HepG2 (cell line): ENCODE measurements around the gene DDAH2. TPM values are rescaled to one million over a fixed set of nuclear protein-coding genes. Genes with fewer than 3 reads are reported as not detected.
A peak's percentile ranks its signal among the peaks of the same experiment; 100 is the strongest.

Source experiments
- CBX1 ChIP-seq: IDR thresholded peaks from one replicate; pipeline ENCODE4 v1.6.1; 2016; ENCODE audit warnings: antibody characterized with exemption, low read depth
- GATAD1 ChIP-seq: IDR thresholded peaks from 2 replicates; pipeline ENCODE4 v1.6.1; 2016; ENCODE audit warnings: missing genetic modification reagents, missing compliant biosample characterization
- GTF3A ChIP-seq: sonication (generic); formaldehyde crosslinking; conservative IDR thresholded peaks from 2 replicates; pipeline ENCODE4 v1.4.0; 2020; ENCODE audit warnings: mild to moderate bottlenecking, missing genetic modification reagents
- HNRNPUL1 ChIP-seq: fragments of 200-400 bp; formaldehyde crosslinking; IDR thresholded peaks from 2 replicates; pipeline ENCODE4 v1.6.1; 2017; ENCODE audit warnings: low read depth, mild to moderate bottlenecking, low read length, moderate library complexity
- IRF1 ChIP-seq: sonication (generic); formaldehyde crosslinking; IDR thresholded peaks from 2 replicates; pipeline ENCODE4 v1.4.0; 2020; ENCODE audit warnings: low read depth, mild to moderate bottlenecking, missing genetic modification reagents
- MAFF ChIP-seq: IDR thresholded peaks from 2 replicates; pipeline ENCODE4 v1.6.1; 2011; ENCODE audit warnings: low read depth, low read length, improper control_type of control experiment
- MTA3 ChIP-seq: sonication (generic); formaldehyde crosslinking; IDR thresholded peaks from 2 replicates; pipeline ENCODE4 v1.4.0; 2020; ENCODE audit warnings: missing genetic modification reagents
- NCOR1 ChIP-seq: fragments of 200-600 bp; sonication (generic); IDR thresholded peaks from 2 replicates; pipeline ENCODE4 v1.7.0; 2017; ENCODE audit warnings: antibody characterized with exemption, low read length, borderline replicate concordance
- POGZ ChIP-seq: sonication (generic); formaldehyde crosslinking; IDR thresholded peaks from 2 replicates; pipeline ENCODE4 v1.4.0; 2020; ENCODE audit warnings: mild to moderate bottlenecking, missing genetic modification reagents
- RAD21 ChIP-seq: fragments of 450-650 bp; formaldehyde crosslinking; IDR thresholded peaks from 2 replicates; pipeline ENCODE4 v1.5.0; 2020; ENCODE audit warnings: mild to moderate bottlenecking
- UBTF ChIP-seq: sonication (generic); formaldehyde crosslinking; IDR thresholded peaks from 2 replicates; pipeline ENCODE4 v1.4.0; 2020; ENCODE audit warnings: mild to moderate bottlenecking, missing genetic modification reagents
- ZBTB4 ChIP-seq: sonication (generic); formaldehyde crosslinking; IDR thresholded peaks from 2 replicates; pipeline ENCODE4 v1.4.0; 2020; ENCODE audit warnings: missing genetic modification reagents, mild to moderate bottlenecking, borderline replicate concordance
- ZMYM4 ChIP-seq: sonication (generic); formaldehyde crosslinking; IDR thresholded peaks from 2 replicates; pipeline ENCODE4 v1.8.1; 2023; ENCODE audit warnings: mild to moderate bottlenecking, missing genetic modification reagents
- ZNF121 ChIP-seq: sonication (generic); formaldehyde crosslinking; IDR thresholded peaks from 2 replicates; pipeline ENCODE4 v1.5.0; 2020; ENCODE audit warnings: mild to moderate bottlenecking, missing genetic modification reagents
- ZNF180 ChIP-seq: sonication (generic); formaldehyde crosslinking; IDR thresholded peaks from 2 replicates; pipeline ENCODE4 v1.4.0; 2020; ENCODE audit warnings: low read depth, missing genetic modification reagents, borderline replicate concordance
- ZNF234 ChIP-seq: sonication (generic); formaldehyde crosslinking; conservative IDR thresholded peaks from 2 replicates; pipeline ENCODE4 v1.5.1; 2020; ENCODE audit warnings: mild to moderate bottlenecking, missing genetic modification reagents
- ZNF263 ChIP-seq: sonication (generic); formaldehyde crosslinking; IDR thresholded peaks from 2 replicates; pipeline ENCODE4 v1.4.0; 2020; ENCODE audit warnings: missing genetic modification reagents
- ZNF562 ChIP-seq: sonication (generic); formaldehyde crosslinking; IDR thresholded peaks from 2 replicates; pipeline ENCODE4 v1.8.0; 2022; ENCODE audit warnings: missing genetic modification reagents, borderline replicate concordance
- ZNF644 ChIP-seq: IDR thresholded peaks from 2 replicates; pipeline ENCODE4 v1.6.1; 2016; ENCODE audit warnings: low read depth
- ZNF782 ChIP-seq: sonication (generic); formaldehyde crosslinking; IDR thresholded peaks from 2 replicates; pipeline ENCODE4 v1.4.0; 2020; ENCODE audit warnings: missing genetic modification reagents, mild to moderate bottlenecking, borderline replicate concordance
- ZSCAN21 ChIP-seq: sonication (generic); formaldehyde crosslinking; IDR thresholded peaks from 2 replicates; pipeline ENCODE4 v1.8.0; 2022; ENCODE audit warnings: mild to moderate bottlenecking, missing genetic modification reagents, moderate library complexity, borderline replicate concordance
- polyA plus RNA-seq, 8 experiments: library from polyadenylated mRNA; depleted of rRNA in 3 of 8; stranded (reverse) in 7 of 8; unstranded in 1 of 8; fragments of >200 nt; fragmentation: Illumina TruSeq in 4 of 8; extraction: Trizol in 4 of 8; gene quantifications; 2 replicates each; pipeline versions ENCODE4 v1.2.1 to v1.2.3, GENCODE V29; 2011 to 2016; ENCODE audit warnings: low read depth in 4 of 8, missing spikeins in 1 of 8, mixed read lengths in 1 of 8; ENCODE audit not compliant: insufficient read depth in 1 of 8
- total RNA-seq, 5 experiments: library from RNA; depleted of rRNA; stranded (reverse); fragments of >200 nt; fragmentation: Illumina TruSeq; extraction: Trizol; gene quantifications; 2 replicates each; pipeline ENCODE4 v1.2.3, GENCODE V29; 2016; ENCODE audit warnings: low read depth in 1 of 5
- TF ChIP-seq, protein P1 (sequence below): sonication (generic); formaldehyde crosslinking; IDR thresholded peaks from 2 replicates; pipeline ENCODE4 v1.4.0; 2020; ENCODE audit warnings: missing genetic modification reagents
- TF ChIP-seq, protein P2 (sequence below): sonication (generic); formaldehyde crosslinking; IDR thresholded peaks from 2 replicates; pipeline ENCODE4 v1.5.0; 2020; ENCODE audit warnings: missing genetic modification reagents

DDAH2 gene
- total and polyA plus RNA-seq, 2 of the 13 experiments (the other 11 are each of a cell fraction or from before 2014, with no cell fraction given): 16.4 to 21.1 TPM

DNA sequence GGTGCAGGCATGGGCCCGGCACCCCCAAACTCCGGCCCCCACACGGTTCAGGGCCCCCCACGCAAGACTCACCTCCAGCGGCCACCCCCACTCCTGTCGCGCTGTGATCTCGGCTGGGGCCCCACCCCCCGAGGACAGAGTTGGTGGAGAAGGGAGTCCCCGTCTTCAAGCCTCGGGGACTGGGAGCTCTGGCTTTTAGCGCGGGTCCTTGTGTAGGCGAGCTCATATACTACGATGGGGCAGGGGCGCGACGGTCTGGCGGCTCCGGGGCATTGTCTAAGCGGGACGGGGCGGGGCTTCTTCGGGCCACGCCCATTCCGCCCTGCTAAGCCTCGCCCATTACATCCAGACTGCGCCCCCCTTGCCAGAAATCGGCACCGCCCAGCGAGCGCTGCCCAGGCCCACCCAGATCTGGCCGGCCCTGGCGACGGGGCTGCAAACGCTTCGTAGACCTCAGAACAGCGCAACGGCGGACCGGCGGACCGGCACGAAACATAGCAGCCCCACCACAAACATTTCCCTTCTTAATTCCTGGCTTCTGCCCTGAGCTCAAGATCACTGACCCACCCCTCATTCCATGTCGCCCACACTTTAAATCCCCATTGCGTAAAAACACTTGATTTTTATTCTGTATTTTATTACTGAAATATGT lies 1.0 kb upstream of the DDAH2 start (continued):
- TF ChIP-seq CBX1: peak; percentile 1
- TF ChIP-seq ZNF234 (CRISPR knock-in tag): peak; percentile 84
- TF ChIP-seq HNRNPUL1: peak; percentile 85; the same call in 1 of the 2 replicates
- no peak for TF ChIP-seq POGZ (CRISPR knock-in tag)
- TF ChIP-seq ZNF562: no peak
- TF ChIP-seq, protein P1, sequence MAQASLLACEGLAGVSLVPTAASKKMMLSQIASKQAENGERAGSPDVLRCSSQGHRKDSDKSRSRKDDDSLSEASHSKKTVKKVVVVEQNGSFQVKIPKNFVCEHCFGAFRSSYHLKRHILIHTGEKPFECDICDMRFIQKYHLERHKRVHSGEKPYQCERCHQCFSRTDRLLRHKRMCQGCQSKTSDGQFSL (CRISPR knock-in tag): 0 out of 2 replicates have a peak, but pooled peaks have one; percentile 17
- TF ChIP-seq ZNF263 (CRISPR knock-in tag): no peak
- no peak for TF ChIP-seq GATAD1 (CRISPR knock-in tag)
- TF ChIP-seq IRF1: no peak
- TF ChIP-seq ZMYM4 (CRISPR knock-in tag): no peak
- no peak for TF ChIP-seq MTA3
- TF ChIP-seq ZSCAN21 (CRISPR knock-in tag): no peak
- peak; percentile 62; the same call in 1 of the 2 replicates for TF ChIP-seq ZNF180 (CRISPR knock-in tag)
- TF ChIP-seq, protein P2, sequence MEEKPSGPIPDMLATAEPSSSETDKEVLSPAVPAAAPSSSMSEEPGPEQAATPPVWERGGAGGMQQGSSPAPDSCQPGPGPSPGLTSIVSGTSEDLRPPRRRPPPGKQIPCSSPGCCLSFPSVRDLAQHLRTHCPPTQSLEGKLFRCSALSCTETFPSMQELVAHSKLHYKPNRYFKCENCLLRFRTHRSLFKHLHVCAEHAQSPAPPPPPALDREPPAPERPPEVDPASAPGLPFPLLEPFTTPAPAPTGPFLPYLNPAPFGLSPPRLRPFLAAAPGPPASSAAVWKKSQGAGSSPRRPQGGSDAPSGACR (CRISPR knock-in tag): peak; percentile 89; the same call in 1 of the 2 replicates
- peak; percentile 20; the same call in 1 of the 2 replicates for TF ChIP-seq RAD21 (CRISPR knock-in tag)
- TF ChIP-seq NCOR1: peak; percentile 79
- TF ChIP-seq MAFF: no peak
- no peak; the same call in 1 of the 2 replicates for TF ChIP-seq UBTF (CRISPR knock-in tag)
- no peak for TF ChIP-seq GTF3A (CRISPR knock-in tag)
- TF ChIP-seq ZNF782 (CRISPR knock-in tag): peak; percentile 84; the same call in 1 of the 2 replicates
- TF ChIP-seq ZBTB4: peak; percentile 93; the same call in 1 of the 2 replicates
- no peak for TF ChIP-seq ZNF121 (CRISPR knock-in tag)
- TF ChIP-seq ZNF644 (CRISPR knock-in tag): no peak
